NOMO-1 treated with dmso at 0.1 percent for 144 hours (cell line): ENCODE measurements around the gene ESR1.

Experiments
- DNase-seq: peaks from one replicate; lab custom pipeline; 2025; ENCODE audit not compliant: unreplicated experiment; lab: John Stamatoyannopoulos, UW

The ESR1 gene

DNA sequence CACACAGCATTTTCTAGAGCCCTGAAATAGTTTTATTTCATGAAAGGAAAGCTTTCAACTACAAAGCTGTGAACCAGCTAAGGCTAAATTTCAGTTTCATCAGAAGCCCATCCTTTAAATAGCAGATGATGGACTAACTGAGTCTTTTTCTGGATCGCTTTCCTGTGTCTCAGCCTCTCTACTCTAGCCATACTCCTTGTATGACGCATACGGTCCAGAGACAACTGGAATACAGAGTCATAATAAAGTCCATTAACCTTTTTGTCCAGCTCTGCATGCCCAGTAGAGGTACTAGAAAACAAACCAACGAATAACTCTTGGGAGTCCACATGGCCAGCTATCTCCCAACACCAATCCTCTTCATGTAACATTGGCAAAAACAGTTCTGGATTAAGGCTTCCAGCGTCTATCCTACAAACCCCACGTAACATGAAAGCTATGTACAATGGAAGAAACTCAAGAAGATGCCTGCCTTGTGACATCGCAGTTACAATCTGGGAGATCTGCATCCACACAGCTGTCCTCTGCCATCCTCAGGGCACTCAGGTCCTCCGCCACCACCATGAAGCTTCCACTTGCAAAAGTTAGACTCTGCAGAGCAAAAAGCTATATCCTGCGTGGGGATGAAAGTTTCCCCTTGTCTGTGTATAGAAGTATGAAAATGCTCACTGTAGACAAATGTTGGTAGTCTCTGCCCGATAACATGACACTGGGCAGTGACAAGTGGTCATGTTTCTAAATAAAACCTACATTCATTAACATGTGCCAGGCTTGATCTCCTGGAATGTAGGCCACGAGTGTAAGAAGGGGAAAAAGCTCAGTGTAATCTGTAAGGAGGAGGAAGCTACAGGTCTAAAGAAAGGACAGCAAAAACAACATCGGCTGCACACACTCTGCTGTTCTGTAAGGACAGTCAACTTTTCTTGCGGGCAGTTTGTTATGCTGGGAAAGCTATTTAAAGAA lies 360.4 kb downstream of the ESR1 start:
- no peak for DNase-seq

DNA sequence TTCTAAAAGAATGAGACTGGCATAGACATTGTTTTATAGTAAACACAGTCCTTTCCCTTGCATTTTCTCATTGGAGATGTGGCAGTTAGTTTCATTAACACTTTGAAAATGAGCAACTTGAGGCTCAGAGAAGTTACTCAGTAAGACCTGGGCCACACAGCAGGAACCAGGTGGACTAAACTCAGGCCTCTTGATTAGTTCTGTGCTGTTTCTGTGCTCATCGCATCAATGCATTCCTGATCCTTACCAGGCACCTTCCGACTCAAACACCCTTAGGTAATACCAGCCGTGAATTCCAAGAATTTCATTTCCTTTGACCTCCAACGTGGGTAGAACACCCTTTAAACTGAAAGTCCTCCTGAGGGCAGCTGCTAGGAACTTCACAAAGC lies 362.8 kb downstream of the ESR1 start:
- DNase-seq: no peak

DNA sequence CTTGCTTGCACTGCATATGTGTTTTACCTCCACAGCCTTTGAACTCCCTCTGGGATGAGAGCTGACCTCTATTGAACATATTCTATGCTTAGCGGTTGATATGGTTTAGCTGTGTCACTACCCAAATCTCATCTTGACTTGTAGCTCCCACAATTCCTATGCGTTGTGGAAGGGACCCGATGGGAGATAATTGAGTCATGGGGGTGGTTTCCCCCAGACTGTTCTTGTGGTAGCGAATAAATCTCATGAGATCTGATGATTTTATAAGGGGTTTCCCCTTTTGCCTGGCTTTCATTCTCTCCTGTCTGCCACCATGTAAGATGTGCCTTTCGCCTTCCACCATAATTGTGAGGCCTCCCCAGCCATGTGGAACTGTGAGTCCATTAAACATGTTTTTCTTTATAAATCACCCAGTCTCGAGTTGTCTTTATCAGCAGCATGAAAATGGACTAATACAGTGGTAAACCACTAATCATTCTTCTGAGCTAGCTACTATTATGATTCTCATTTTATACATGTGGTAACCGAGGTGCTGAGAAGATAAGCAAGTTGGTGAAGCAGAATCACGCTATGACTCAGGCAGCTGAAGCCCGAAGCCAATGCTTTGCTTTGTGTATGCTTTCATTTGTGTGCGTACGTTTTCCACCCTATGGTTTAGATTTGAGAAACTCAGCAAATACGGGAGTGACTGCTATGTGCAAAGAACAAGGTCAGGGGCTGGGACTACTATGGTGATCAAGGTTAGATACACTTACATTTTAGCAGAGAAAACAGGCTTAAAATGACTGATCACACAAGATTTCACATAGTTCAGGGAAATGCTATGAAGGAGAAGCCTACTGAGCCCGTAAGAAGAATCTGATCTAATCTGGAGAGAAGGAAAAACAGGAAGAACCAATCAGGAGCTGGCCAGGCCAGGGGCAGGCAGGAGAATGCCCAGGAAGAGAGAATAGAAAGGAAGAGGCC lies 363.5 kb downstream of the ESR1 start:
- DNase-seq: no peak

- no peak for DNase-seq
These were observed 365.8 kb downstream of the ESR1 start for GRCh38 chr6:152173321-152173720.

- DNase-seq: no peak
These were observed 366.5 kb downstream of the ESR1 start for GRCh38 chr6:152173957-152174356.

- no peak for DNase-seq
These were observed 368.8 kb downstream of the ESR1 start for GRCh38 chr6:152176268-152176667.
